ENCODE results near the gene PARP6.

DNA sequence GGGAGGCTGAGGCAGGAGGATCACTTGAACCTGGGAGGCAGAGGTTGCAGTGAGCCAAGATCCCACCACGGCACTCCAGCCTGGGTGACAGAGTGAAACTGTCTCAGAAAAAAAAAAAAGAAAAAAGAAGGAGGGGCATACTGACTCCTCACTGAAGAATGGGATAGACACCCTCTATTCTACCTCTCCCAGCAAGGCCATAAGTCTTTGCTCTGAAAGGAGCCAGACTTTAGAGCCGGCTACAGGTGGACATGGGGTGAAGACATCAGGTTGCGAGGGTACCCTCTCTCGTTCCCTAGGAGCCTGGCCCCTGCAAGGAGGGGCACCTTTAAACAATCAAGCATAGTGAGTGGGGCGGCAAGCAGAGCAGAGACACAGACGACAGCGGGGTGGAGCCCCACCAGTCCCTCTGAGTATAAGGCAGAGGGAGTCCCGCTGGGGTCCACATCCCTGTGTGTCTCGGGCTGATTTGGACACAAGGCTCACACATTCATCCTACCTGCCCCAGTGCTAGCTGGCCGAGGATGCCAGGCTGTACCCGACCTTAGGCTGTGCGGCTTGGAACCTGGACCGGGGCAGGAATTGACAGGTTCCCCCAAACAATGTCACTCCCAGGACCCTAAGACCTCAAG is 75.8 kb downstream of the PARP6 start:
- TF ChIP-seq, protein P1, sequence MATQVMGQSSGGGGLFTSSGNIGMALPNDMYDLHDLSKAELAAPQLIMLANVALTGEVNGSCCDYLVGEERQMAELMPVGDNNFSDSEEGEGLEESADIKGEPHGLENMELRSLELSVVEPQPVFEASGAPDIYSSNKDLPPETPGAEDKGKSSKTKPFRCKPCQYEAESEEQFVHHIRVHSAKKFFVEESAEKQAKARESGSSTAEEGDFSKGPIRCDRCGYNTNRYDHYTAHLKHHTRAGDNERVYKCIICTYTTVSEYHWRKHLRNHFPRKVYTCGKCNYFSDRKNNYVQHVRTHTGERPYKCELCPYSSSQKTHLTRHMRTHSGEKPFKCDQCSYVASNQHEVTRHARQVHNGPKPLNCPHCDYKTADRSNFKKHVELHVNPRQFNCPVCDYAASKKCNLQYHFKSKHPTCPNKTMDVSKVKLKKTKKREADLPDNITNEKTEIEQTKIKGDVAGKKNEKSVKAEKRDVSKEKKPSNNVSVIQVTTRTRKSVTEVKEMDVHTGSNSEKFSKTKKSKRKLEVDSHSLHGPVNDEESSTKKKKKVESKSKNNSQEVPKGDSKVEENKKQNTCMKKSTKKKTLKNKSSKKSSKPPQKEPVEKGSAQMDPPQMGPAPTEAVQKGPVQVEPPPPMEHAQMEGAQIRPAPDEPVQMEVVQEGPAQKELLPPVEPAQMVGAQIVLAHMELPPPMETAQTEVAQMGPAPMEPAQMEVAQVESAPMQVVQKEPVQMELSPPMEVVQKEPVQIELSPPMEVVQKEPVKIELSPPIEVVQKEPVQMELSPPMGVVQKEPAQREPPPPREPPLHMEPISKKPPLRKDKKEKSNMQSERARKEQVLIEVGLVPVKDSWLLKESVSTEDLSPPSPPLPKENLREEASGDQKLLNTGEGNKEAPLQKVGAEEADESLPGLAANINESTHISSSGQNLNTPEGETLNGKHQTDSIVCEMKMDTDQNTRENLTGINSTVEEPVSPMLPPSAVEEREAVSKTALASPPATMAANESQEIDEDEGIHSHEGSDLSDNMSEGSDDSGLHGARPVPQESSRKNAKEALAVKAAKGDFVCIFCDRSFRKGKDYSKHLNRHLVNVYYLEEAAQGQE (IDR thresholded peaks at IDR 0.05; ENCODE audit: insufficient read depth in 1 of 2, low read depth in 2 of 2, low read length in 2 of 2) = no peak
- TF ChIP-seq SIN3A (IDR thresholded peaks at IDR 0.05; ENCODE audit: borderline replicate concordance, insufficient read depth, low read length) (no peak), POLR2AphosphoS5 (IDR thresholded peaks at IDR 0.05; ENCODE audit: low read depth, low read length) (no peak), TAF1 (IDR thresholded peaks at IDR 0.05; ENCODE audit: borderline replicate concordance, insufficient read depth, low read length) (no peak)

Measured in PFSK-1 (cell line).